K562 (cell line): ENCODE data around the gene PLCB3. TPM values are rescaled to one million over a fixed set of nuclear protein-coding genes. Genes with fewer than 3 reads are reported as not detected.

Experiments
- AFF1 ChIP-seq, 2 experiments: fragments of 450-650 bp; IDR thresholded peaks; 2 replicates each; pipeline ENCODE4 v1.6.1; 2018; ENCODE audit warnings: mild to moderate bottlenecking in 2 of 2, low read depth in 1 of 2; ENCODE audit not compliant: partially characterized antibody in 2 of 2
- ASH1L ChIP-seq: fragments of 450-650 bp; IDR thresholded peaks from 2 replicates; pipeline ENCODE4 v1.6.1; 2018; ENCODE audit warnings: borderline replicate concordance, mild to moderate bottlenecking, low read depth; ENCODE audit not compliant: partially characterized antibody
- EGR1 ChIP-seq: fragments of 450-650 bp; conservative IDR thresholded peaks from 2 replicates; pipeline ENCODE4 v1.6.1; 2017; ENCODE audit warnings: mild to moderate bottlenecking
- NFIX ChIP-seq: fragments of 250-450 bp; sonication (Bioruptor Pico); IDR thresholded peaks from 2 replicates; pipeline ENCODE4 v1.4.0; 2020; ENCODE audit warnings: low read depth, mild to moderate bottlenecking, moderate library complexity
- PCBP2 ChIP-seq: fragments of 200-400 bp; formaldehyde crosslinking; IDR thresholded peaks from 2 replicates; pipeline ENCODE4 v1.6.1; 2018; ENCODE audit warnings: low read length, low read depth, mild to moderate bottlenecking, moderate library complexity; ENCODE audit not compliant: poor library complexity, severe bottlenecking
- THRAP3 ChIP-seq: fragments of 450-650 bp; IDR thresholded peaks from 2 replicates; pipeline ENCODE4 v1.6.1; 2016; ENCODE audit warnings: mild to moderate bottlenecking, inconsistent platforms, borderline replicate concordance
- THRB ChIP-seq: fragments of 450-650 bp; formaldehyde crosslinking; conservative IDR thresholded peaks from 2 replicates; pipeline ENCODE4 v1.4.0; 2022; ENCODE audit warnings: mild to moderate bottlenecking, missing genetic modification characterization
- U2AF1 ChIP-seq: fragments of 200-400 bp; formaldehyde crosslinking; optimal IDR thresholded peaks from 2 replicates; pipeline ENCODE3; 2017; ENCODE audit warnings: mild to moderate bottlenecking, low read depth, low read length, moderate library complexity
- ZNF449 ChIP-seq: fragments of 250-450 bp; sonication (Bioruptor Pico); IDR thresholded peaks from 2 replicates; pipeline ENCODE4 v1.8.0; 2022; ENCODE audit warnings: moderate library complexity, mild to moderate bottlenecking, inconsistent platforms
- ZNF57 ChIP-seq: fragments of 450-650 bp; formaldehyde crosslinking; IDR thresholded peaks from 2 replicates; pipeline ENCODE4 v1.4.0; 2020; ENCODE audit warnings: mild to moderate bottlenecking, moderate library complexity
- polyA plus RNA-seq, 8 experiments: library from polyadenylated mRNA; depleted of rRNA in 4 of 8; stranded (reverse) in 5 of 8; unstranded in 3 of 8; fragments of >200 nt; fragmentation: Nextera tagmentation in 2 of 8; fragmentation: Illumina TruSeq in 1 of 8; extraction: Ambion mirVana in 2 of 8; extraction: Trizol in 1 of 8; gene quantifications; 2 replicates each; pipeline versions ENCODE4 v1.2.1 to v1.2.3, GENCODE V29; 2011 to 2014; ENCODE audit warnings: inconsistent platforms in 1 of 8, missing spikeins in 1 of 8
- total RNA-seq, 7 experiments: library from RNA; depleted of rRNA in 6 of 7; stranded (reverse); fragments of >200 nt in 6 of 7; fragmentation: Illumina TruSeq in 2 of 7; extraction: Trizol in 2 of 7; gene quantifications; 2 replicates each; pipeline versions ENCODE4 v1.2.1 to v1.2.3, GENCODE V29; 2011 to 2021; ENCODE audit warnings: low replicate concordance in 1 of 7

The PLCB3 gene
- total and polyA plus RNA-seq, 9 of the 15 experiments (the other 6 are each of a cell fraction or from before 2014, with no cell fraction given): 0.31 to 44.8 (median 14.6) TPM

- TF ChIP-seq THRAP3: no peak
- no peak for TF ChIP-seq NFIX (CRISPR knock-in tag)
- no peak for TF ChIP-seq U2AF1
- TF ChIP-seq EGR1: peak; percentile 44
- TF ChIP-seq ASH1L: no peak
- no peak for TF ChIP-seq ZNF57 (CRISPR knock-in tag)
- no peak for TF ChIP-seq AFF1 (IDR thresholded peaks at IDR 0.05; ENCODE audit: low read depth in 1 of 2, partially characterized antibody in 2 of 2)
- TF ChIP-seq ZNF449 (CRISPR knock-in tag): no peak
- TF ChIP-seq THRB: no peak
- no peak for TF ChIP-seq PCBP2
These were observed 19.0 kb upstream of the PLCB3 start (continued) for GRCh38 chr11:64232182-64232966.
